Peyer's patch (tissue), 4 donors: ENCODE measurements around the gene OPCML.

Experiments used
- POLR2A ChIP-seq, 2 donors: fragments of 450-650 bp; IDR thresholded peaks; one replicate each; pipeline ENCODE4 v1.5.1; 2017; ENCODE audit warnings: antibody characterized with exemption in 2 of 2, mild to moderate bottlenecking in 2 of 2, moderate library complexity in 2 of 2
- TF ChIP-seq, protein P1 (sequence below), 6 experiments: fragments of 450-650 bp in 4 of 6; fragments of 200-600 bp in 2 of 6; sonication (generic) in 1 of 6; IDR thresholded peaks; one replicate each; pipeline ENCODE4 v1.5.1; 2017 to 2019; ENCODE audit warnings: antibody characterized with exemption in 6 of 6, mild to moderate bottlenecking in 3 of 6, moderate library complexity in 1 of 6

DNA sequence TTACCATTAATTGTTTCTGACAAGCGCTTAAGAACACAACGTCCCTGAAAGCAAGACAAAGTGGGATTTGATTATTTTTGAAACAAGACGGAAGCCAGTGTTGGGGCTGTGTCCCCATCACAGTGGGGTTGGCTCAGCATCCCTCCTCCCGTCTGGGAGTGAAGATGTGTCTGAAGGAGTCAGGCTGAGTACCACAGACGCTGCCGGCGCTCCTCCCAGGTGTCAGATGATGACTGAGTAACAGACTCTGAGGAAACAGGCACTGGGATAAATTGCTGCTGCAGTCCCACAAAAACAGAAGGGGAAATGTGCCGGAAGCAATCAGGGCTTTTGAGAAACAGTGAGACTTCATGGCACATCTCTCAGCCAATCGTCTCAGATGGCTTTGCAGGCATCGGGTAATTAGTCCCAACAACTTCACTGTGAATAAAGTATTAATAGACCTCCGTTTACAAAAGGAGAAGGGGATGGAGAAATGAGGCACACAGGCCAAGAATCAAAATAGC is 266.7 kb downstream of the OPCML start:
- TF ChIP-seq, protein P1, sequence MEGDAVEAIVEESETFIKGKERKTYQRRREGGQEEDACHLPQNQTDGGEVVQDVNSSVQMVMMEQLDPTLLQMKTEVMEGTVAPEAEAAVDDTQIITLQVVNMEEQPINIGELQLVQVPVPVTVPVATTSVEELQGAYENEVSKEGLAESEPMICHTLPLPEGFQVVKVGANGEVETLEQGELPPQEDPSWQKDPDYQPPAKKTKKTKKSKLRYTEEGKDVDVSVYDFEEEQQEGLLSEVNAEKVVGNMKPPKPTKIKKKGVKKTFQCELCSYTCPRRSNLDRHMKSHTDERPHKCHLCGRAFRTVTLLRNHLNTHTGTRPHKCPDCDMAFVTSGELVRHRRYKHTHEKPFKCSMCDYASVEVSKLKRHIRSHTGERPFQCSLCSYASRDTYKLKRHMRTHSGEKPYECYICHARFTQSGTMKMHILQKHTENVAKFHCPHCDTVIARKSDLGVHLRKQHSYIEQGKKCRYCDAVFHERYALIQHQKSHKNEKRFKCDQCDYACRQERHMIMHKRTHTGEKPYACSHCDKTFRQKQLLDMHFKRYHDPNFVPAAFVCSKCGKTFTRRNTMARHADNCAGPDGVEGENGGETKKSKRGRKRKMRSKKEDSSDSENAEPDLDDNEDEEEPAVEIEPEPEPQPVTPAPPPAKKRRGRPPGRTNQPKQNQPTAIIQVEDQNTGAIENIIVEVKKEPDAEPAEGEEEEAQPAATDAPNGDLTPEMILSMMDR (IDR thresholded peaks at IDR 0.05), result no peak
- TF ChIP-seq POLR2A (IDR thresholded peaks at IDR 0.05), result no peak
